Mesodermal cell (in vitro differentiated cells): ENCODE results near the gene SH3TC2.
"Not testable (repeated sequence)": the region's sequence is repeated elsewhere in the genome, so short reads cannot be mapped to it uniquely, and the experiment has no call there.

Experiments used
- H3K27ac ChIP-seq: 2 replicates; pipeline ENCODE4 v1.7.0; 2013; ENCODE audit warnings: mild to moderate bottlenecking, low read depth, low read length, moderate library complexity; ENCODE audit not compliant: severe bottlenecking
- H3K36me3 ChIP-seq: 2 replicates; pipeline ENCODE4 v1.7.1; 2013; ENCODE audit warnings: mild to moderate bottlenecking, low read length, moderate library complexity; ENCODE audit not compliant: control insufficient read depth, insufficient read depth
- H3K4me1 ChIP-seq: one replicate; pipeline ENCODE4 v1.7.1; 2013; ENCODE audit warnings: mild to moderate bottlenecking, low read length; ENCODE audit not compliant: insufficient read depth, control insufficient read depth, poor library complexity, severe bottlenecking
- H3K4me3 ChIP-seq: 2 replicates; pipeline ENCODE4 v1.7.0; 2013; ENCODE audit warnings: low read length, control low read depth, mild to moderate bottlenecking; ENCODE audit not compliant: insufficient read depth, poor library complexity, severe bottlenecking; ENCODE audit errors: extremely low read depth
- H3K9me3 ChIP-seq: 2 replicates; pipeline ENCODE4 v1.7.1; 2013; ENCODE audit warnings: mild to moderate bottlenecking, low read length, moderate library complexity; ENCODE audit not compliant: control insufficient read depth
- WGBS, 2 experiments: methylation state at CpG; one replicate each; pipeline ENCODE4 v1.1.5; 2013; ENCODE audit warnings: missing lambda C conversion rate in 2 of 2; ENCODE audit not compliant: insufficient coverage in 2 of 2; 5-methylcytosine and 5-hydroxymethylcytosine counted together

Gene SH3TC2

DNA sequence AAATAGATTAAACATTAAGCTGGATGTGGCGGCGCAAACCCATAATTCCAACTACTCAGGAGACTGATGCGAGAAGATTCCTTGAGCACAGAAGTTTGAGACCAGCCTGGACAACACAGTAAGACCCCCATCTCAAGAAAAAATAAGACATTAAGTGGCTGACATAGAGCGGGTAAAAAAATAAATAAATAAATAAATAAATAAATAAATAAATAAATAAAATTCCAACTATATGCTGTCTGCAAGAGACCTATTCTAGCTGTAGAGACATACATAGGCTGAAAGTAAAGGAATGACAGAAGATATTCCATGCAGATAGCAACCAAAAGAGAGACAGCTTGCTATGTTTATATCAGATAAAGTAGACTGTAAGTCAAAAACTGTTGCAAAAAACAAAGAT, 17.4 kb upstream of the SH3TC2 start:
- no CpG with 5 or more reads among the region's 4 CpGs for WGBS, 2 experiments
- no peaks in the 10 kb centered on the region for H3K9me3 ChIP-seq
- H3K36me3 ChIP-seq = no peaks in the 10 kb centered on the region
- H3K4me1 ChIP-seq = no peaks in the 10 kb centered on the region
- no peak overlapping the region for H3K4me3 ChIP-seq
- no peak overlapping the region for H3K27ac ChIP-seq

DNA sequence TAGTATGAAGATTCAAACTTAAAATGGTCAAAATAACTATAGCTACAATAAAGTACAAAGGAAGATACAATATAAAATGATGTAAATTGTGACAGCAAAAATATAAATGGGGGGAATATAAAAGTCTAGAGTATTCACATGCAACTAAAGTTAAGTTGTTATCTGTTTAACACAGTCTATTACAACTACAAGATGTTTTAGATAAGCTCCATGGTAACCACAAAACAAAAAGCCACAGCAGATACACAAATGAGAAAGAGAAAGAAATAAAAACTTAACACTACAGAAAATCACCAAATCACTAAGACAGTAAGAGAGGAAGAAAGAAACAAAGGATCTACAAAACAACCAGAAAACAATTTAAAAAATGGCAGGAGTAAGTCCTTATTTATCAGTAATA, 17.0 kb upstream of the SH3TC2 start:
- H3K36me3 ChIP-seq = no peaks in the 10 kb centered on the region
- no peak overlapping the region for H3K27ac ChIP-seq
- no peak overlapping the region for H3K4me3 ChIP-seq
- H3K9me3 ChIP-seq = no peaks in the 10 kb centered on the region
- H3K4me1 ChIP-seq = no peaks in the 10 kb centered on the region

DNA sequence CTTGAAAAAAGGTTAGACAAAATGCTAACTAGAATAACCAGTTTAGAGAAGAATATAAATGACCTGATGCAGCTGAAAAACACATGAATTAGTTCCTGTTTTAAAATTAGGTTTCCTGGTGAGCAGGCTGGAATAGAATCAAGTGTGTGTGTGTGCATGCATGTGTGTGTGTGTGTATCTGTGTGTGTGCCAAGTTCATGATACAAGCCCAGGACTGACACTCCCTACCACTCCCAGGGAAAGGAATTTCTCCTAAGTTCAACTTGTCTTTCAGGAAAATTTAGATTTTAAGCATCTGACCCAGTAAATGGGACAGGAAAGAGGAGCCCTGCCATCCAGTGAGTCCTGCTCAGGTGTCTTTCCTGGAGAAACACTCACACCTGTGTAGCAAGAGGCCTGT, 11.2 kb upstream of the SH3TC2 start:
- not testable (repeated sequence) for H3K36me3 ChIP-seq, H3K27ac ChIP-seq, H3K4me3 ChIP-seq, H3K4me1 ChIP-seq, H3K9me3 ChIP-seq

DNA sequence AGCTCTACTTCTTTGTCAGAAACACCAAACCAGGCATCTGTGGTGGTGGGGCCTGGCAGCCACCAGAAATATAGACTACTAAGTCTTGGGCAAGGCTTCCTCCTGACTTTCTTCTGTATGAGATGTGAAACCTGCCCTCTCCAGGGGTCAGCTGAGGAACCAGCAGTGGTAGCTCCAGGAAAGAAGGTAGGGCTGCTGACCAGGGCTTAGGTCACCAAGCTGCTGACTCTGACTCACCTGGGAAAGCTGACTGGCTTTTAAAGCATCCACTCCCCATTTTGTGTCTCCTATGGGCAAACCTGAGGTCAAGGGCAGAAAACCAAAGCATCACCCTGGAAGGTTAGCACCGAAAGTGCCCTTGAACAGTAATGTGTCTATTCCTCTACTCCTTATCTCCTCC, 10.4 kb upstream of the SH3TC2 start:
- 100% methylated on average over 1 of the region's 1 CpG; no CpG with 5 or more reads in 1 of the 2 experiments for WGBS, 2 experiments
- peaks cover 3% of the 10 kb centered on the region for H3K4me1 ChIP-seq
- no peaks in the 10 kb centered on the region for H3K9me3 ChIP-seq
- no peak overlapping the region for H3K4me3 ChIP-seq
- no peaks in the 10 kb centered on the region for H3K36me3 ChIP-seq
- H3K27ac ChIP-seq = no peak overlapping the region

DNA sequence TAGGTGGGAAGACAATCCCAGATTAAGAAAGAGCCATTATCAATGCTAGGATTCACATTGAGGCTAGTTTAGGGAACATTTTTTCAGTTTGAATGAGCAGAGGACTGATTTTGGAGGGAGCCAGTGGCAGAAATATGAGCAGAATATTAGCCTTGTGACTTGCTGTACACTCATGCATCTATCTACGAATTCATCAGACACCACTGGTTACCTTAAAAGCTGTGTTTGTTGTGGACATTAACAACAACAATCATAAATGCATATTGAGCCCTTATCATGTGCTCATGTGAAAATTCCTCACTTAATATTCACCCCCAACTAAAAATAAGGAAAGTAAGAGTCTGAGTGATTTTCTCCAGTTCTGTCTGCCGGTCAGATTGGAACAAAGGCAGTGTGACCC, 9.9 kb upstream of the SH3TC2 start:
- H3K4me3 ChIP-seq = no peak overlapping the region
- H3K9me3 ChIP-seq = no peaks in the 10 kb centered on the region
- no peaks in the 10 kb centered on the region for H3K36me3 ChIP-seq
- 80 to 100% methylated on average over 1 of the region's 2 CpGs for WGBS, 2 experiments
- H3K27ac ChIP-seq = no peak overlapping the region
- H3K4me1 ChIP-seq = peaks cover 3% of the 10 kb centered on the region

DNA sequence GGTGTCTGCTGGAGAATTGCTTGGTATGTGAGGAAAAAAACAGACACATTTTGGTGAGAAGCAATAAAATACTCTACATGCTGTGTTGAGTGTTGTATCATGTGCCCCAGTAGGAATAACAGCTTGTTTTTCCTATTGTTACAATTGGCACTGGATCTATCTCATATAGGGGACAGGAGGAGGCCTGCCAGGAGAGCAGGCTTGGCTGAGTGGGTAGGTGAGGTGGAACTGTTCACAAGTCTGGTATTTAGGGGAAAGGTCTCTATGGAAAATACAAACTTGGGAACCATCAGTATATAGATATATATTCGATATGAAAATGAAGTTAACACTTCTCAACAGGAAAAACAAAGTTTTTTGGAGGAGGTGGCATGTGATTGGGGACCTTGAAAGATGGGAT, 9.5 kb upstream of the SH3TC2 start:
- H3K4me1 ChIP-seq = peaks cover 3% of the 10 kb centered on the region
- WGBS, 2 experiments = no CpG with 5 or more reads among the region's 1 CpG
- no peaks in the 10 kb centered on the region for H3K9me3 ChIP-seq
- H3K4me3 ChIP-seq = no peak overlapping the region
- no peak overlapping the region for H3K27ac ChIP-seq
- H3K36me3 ChIP-seq = no peaks in the 10 kb centered on the region

DNA sequence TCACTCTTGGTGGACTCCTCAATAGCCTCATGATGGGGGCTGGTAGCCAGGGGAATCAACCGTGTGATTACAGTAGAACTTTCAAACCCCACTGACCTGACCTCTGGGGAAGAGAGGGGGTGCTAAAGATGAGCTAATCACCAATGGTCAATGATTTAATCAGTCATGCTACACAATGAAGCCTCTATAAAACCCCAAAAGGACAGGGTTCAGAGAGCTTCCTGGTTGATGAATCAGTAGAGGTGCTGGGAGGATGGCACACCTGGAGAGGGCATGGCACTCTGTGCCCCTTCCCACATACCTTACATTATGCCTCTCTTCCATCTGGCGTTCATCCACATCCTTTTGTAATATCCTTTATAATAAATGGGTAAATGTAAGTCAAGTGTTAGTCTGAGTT, 8.9 kb upstream of the SH3TC2 start:
- peaks cover 6% of the 10 kb centered on the region for H3K9me3 ChIP-seq
- no peak overlapping the region for H3K27ac ChIP-seq
- 60% methylated on average over 1 of the region's 2 CpGs; no CpG with 5 or more reads in 1 of the 2 experiments for WGBS, 2 experiments
- H3K36me3 ChIP-seq = no peaks in the 10 kb centered on the region
- no peak overlapping the region for H3K4me3 ChIP-seq
- H3K4me1 ChIP-seq = peaks cover 3% of the 10 kb centered on the region

DNA sequence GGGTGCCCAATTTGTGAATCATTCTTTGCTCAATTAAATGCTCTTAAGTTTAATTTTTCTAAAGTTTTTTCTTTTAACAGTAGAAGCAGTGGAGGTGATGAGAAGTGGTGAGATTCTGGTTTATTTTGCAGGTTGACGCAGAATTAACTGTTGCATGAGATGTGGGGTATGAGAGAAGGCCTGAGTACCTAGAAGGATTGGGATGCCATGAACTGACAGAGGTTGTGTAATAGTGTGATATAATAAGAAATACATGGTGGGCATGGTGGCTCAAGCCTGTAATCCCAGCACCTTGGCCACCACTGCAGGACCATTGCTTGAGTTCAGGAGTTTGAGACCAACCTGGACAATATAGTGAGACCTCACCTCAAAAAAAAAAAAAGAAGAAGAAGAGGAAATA, 8.4 kb upstream of the SH3TC2 start:
- 100% methylated on average over 1 of the region's 1 CpG for WGBS, 2 experiments
- no peak overlapping the region for H3K4me3 ChIP-seq
- H3K4me1 ChIP-seq = peaks cover 3% of the 10 kb centered on the region
- H3K36me3 ChIP-seq = no peaks in the 10 kb centered on the region
- H3K27ac ChIP-seq = no peak overlapping the region
- H3K9me3 ChIP-seq = peaks cover 8% of the 10 kb centered on the region

DNA sequence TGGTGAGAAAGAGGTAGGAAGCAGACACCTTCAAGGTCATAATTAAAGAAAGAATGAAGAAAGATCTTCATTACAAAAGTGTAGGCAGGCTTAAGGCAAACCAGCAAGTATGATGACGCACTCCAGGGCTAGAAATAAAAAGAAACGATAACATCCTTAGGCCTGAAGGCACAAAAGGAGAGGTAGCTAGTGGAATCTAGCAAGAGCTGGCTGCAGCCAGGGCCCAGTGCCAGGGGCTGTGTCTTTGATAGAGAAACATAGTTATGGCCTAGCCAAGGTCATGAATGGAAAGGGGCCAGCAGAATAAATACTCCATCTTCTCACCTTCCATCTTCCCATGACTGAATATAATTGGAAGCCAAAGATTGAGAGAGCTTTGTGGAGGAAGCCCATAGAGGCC, 6.8 kb upstream of the SH3TC2 start:
- Histone ChIP-seq H3K4me1 (peaks cover 3% of the 10 kb centered on the region), H3K36me3 (no peaks in the 10 kb centered on the region), H3K27ac (no peak overlapping the region), H3K4me3 (no peak overlapping the region), H3K9me3 (peaks cover 8% of the 10 kb centered on the region)
- WGBS, 2 experiments = 95 to 100% methylated on average over 2 of the region's 2 CpGs

DNA sequence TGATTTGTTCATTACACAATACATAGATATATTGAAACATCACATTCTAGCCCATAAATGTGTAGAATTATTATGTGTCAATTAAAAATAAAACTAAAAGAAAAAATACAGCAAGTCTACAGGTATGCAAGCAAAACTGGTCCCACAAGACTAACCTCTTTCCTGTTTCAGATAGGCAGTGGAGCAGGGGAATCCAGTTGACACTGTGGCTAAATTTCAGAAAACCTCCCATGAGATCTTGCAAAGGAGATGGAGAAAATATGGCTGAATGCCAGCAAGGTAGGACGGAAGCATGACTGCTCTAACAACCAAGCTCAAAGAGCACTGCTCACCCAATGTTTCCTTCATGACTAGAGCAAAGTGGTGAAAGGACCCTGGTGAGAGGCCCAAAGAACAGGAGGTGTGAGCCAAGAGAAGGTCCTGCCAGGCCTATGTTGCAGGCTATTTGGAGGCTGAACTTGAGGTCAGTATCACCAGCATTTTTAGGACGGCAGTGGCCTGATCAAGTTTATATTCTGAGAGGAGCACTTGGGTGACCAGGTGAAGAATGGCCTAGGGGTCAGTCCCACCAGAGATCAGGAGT, 1.1 kb upstream of the SH3TC2 start:
- Histone ChIP-seq H3K36me3 (no peaks in the 10 kb centered on the region), H3K9me3 (peaks cover 8% of the 10 kb centered on the region), H3K4me3 (no peak overlapping the region), H3K27ac (no peak overlapping the region), H3K4me1 (peaks cover 27% of the 10 kb centered on the region)
- 83 to 100% methylated on average over 1 of the region's 2 CpGs for WGBS, 2 experiments

DNA sequence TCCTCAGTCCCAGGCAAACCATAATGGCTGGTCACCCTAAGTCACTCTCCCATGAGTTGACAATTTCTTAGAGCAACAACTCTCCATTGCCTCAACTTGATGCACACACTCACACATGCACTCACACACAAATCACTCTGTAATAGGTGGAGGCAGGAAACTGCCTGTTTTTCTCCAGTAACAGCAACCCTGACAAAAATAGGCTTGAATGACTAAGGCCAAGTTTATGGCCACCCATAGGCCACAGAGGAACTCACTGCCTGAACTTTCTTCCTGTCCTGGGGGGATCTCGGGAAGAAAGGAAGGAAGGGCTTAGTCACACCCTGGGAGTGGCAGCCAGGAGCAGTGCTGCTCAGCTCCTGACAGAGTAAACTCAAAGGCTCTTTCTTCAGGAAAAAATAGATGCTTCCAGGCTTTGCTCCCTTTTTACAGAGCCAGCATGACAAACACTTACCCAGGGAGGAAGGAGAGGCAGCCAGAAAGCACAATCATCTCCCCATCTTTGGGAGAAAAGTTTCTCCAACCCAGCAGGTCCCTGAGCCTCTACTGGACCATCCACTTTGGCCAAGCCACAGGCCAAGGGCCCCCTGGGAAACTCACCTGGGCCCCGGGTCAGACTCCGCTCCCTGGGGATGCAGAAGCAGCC, 368 bp downstream of the SH3TC2 start:
- Histone ChIP-seq H3K36me3 (no peaks in the 10 kb centered on the region), H3K9me3 (peaks cover 15% of the 10 kb centered on the region), H3K4me3 (no peak overlapping the region), H3K27ac (peak overlapping the region; percentile 98), H3K4me1 (peaks cover 27% of the 10 kb centered on the region)
- WGBS, 2 experiments = 61 to 65% methylated on average over 3 of the region's 3 CpGs
